ENCODE results near the gene SLC35A2. TPM values are rescaled to one million over a fixed set of nuclear protein-coding genes. Genes with fewer than 3 reads are reported as not detected.
"Not testable (repeated sequence)": the region's sequence is repeated elsewhere in the genome, so short reads cannot be mapped to it uniquely, and the experiment has no call there.

The SLC35A2 gene
- total RNA-seq, 4 donors from 2014 or later: 12.6 to 18.7 (median 18.5) TPM

DNA sequence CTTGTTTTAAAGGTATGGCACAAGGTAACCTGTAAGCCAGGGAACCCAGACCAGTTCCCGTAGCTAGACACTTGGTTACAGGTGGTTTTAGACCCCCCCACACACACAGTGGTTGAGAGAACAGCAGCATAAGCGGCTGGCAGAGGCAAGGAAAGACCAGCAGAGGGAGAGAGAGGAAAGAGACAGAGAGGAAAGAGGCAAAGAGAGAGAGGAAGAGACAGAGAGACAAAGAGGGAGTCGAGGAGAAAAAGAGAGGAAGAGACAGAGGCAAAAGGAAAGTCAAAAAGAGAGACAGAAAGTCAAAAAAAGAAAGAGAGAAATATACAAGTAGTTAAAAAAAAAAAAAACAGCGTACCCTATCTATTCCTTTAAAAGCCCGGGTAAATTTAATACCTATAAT is 56.5 kb downstream of the SLC35A2 start:
- no peaks in the 10 kb centered on the region for H3K9me3 ChIP-seq
- intact Hi-C loops (cut with DNase I; ENCODE audit: low total_unique reads): no loop called here
- H3K36me3 ChIP-seq: no peaks in the 10 kb centered on the region
- in situ Hi-C loops (cut with MboI; ENCODE audit: low sequenced_read_pairs in 4 of 4): no loop called here
- no peak overlapping the region for H3K4me3 ChIP-seq
- no peak for TF ChIP-seq POLR2A (IDR thresholded peaks at IDR 0.05)
- TF ChIP-seq, protein P1, sequence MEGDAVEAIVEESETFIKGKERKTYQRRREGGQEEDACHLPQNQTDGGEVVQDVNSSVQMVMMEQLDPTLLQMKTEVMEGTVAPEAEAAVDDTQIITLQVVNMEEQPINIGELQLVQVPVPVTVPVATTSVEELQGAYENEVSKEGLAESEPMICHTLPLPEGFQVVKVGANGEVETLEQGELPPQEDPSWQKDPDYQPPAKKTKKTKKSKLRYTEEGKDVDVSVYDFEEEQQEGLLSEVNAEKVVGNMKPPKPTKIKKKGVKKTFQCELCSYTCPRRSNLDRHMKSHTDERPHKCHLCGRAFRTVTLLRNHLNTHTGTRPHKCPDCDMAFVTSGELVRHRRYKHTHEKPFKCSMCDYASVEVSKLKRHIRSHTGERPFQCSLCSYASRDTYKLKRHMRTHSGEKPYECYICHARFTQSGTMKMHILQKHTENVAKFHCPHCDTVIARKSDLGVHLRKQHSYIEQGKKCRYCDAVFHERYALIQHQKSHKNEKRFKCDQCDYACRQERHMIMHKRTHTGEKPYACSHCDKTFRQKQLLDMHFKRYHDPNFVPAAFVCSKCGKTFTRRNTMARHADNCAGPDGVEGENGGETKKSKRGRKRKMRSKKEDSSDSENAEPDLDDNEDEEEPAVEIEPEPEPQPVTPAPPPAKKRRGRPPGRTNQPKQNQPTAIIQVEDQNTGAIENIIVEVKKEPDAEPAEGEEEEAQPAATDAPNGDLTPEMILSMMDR (IDR thresholded peaks at IDR 0.05 in 4 of 5, conservative IDR thresholded peaks at IDR 0.05 in 1 of 5): no peak
- no peaks in the 10 kb centered on the region for H3K4me1 ChIP-seq
- peaks cover 0 to 5% (median 0%) of the 10 kb centered on the region in 3 donors for H3K27me3 ChIP-seq
- no peak overlapping the region for H3K27ac ChIP-seq
- ATAC-seq (no peak), DNase-seq (no peak)

DNA sequence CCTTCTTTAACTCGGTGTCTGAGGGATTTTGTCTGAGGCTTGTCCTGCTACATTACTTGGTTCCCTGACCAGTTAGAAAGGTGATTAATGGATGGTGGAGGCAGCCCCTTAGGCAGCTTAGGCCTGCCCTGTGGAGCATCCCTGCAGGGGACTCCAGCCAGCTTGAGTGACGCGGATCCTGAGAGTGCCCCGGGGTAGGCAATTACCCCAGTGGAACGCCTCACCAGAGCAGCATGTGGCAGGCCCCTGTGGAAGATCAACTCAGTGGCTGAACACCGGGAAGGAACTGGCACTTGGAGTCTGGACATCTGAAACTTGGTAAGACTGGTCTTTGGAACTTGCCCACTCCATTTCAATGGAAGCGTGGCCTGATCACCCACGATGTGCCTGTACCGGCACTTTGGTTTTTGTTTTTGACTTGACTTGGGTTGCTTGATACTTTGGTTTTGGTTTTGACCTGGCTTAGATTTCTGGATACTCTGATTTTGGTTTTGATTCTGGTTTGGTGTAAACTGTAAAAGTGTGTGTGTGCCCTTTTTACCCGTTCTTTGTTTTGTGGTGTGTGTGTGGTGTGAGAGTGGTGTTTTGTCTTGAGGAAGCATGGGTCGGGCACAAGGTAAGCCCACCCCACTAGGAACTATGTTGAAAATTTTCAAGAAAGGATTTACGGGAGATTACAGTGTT is 57.2 kb downstream of the SLC35A2 start:
- H3K9me3 ChIP-seq; ATAC-seq; H3K4me1 ChIP-seq; H3K36me3 ChIP-seq; H3K27ac ChIP-seq; intact Hi-C loops (cut with DNase I; ENCODE audit: low total_unique reads); DNase-seq; H3K27me3 ChIP-seq; H3K4me3 ChIP-seq; in situ Hi-C loops (cut with MboI; ENCODE audit: low sequenced_read_pairs in 4 of 4): not testable (repeated sequence)

DNA sequence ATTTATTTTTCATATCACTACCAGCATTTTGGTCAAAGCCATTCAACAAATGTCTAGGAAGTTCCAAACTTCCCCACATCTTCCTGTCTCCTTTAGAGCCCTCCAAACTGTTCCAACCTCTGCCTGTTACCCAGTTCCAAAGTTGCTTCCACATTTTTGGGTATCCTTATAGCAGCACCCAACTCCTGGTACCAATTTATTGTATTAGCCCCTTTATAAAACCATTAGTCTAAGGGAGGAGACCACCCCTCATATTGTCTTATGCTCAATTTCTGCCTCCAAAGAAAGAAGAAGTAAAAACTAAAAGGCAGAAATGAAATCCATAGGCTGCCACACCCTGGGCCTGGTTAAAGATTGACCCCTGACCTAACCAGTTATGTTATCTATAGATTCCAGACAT is 58.0 kb downstream of the SLC35A2 start:
- ATAC-seq; intact Hi-C loops (cut with DNase I; ENCODE audit: low total_unique reads); H3K9me3 ChIP-seq; H3K27me3 ChIP-seq; H3K36me3 ChIP-seq; in situ Hi-C loops (cut with MboI; ENCODE audit: low sequenced_read_pairs in 4 of 4); H3K4me3 ChIP-seq; H3K4me1 ChIP-seq; H3K27ac ChIP-seq; DNase-seq: not testable (repeated sequence)

Other genes starting within 250 kb of the SLC35A2 start
- 1 to 10 TPM; 1.8 to 2.7 (median 2.5) TPM for gene WAS, start 227.8 kb downstream of the SLC35A2 start, total RNA-seq
- gene SUV39H1, start 214.9 kb downstream of the SLC35A2 start, total RNA-seq: 1 to 10 TPM; 1.7 to 6.1 (median 3.3) TPM
- gene GLOD5, start 149.9 kb downstream of the SLC35A2 start, total RNA-seq: not detected
- gene GATA1, start 125.1 kb downstream of the SLC35A2 start, total RNA-seq: not detected
- gene HDAC6, start 109.6 kb downstream of the SLC35A2 start, total RNA-seq: 10 to 100 TPM; 38.2 to 92.2 (median 61.3) TPM
- gene ERAS, start 85.1 kb downstream of the SLC35A2 start, total RNA-seq: not detected
- not detected for gene PCSK1N, start 76.0 kb downstream of the SLC35A2 start, total RNA-seq
- 100 to 1,000 TPM in 1 of 4 donors, 10 to 100 TPM in 3; 53.3 to 103 (median 68.5) TPM for gene TIMM17B, start 13.9 kb downstream of the SLC35A2 start, total RNA-seq
- 10 to 100 TPM; 61.3 to 90.4 (median 67.8) TPM for gene PQBP1, start 13.7 kb downstream of the SLC35A2 start, total RNA-seq
- 1 to 10 TPM; 2.3 to 3.5 (median 2.4) TPM for gene PIM2, start 7.4 kb upstream of the SLC35A2 start, total RNA-seq
- 10 to 100 TPM; 22.2 to 32.2 (median 28.5) TPM for gene OTUD5, start 46.0 kb upstream of the SLC35A2 start, total RNA-seq
- 1 to 10 TPM in 1 of 4 donors, under 1 TPM in 3; 0.09 to 1.2 (median 0.77) TPM for gene KCND1, start 60.2 kb upstream of the SLC35A2 start, total RNA-seq
- gene GRIPAP1, start 90.6 kb upstream of the SLC35A2 start, total RNA-seq: 10 to 100 TPM in 2 of 4 donors, 1 to 10 TPM in 2; 8.6 to 19.3 (median 10.1) TPM
- 10 to 100 TPM; 29.3 to 44.5 (median 34.7) TPM for gene TFE3, start 131.7 kb upstream of the SLC35A2 start, total RNA-seq
- gene CCDC120, start 147.4 kb upstream of the SLC35A2 start, total RNA-seq: under 1 TPM; 0.07 to 0.55 (median 0.40) TPM
- 1 to 10 TPM; 4.5 to 6.6 (median 4.7) TPM for gene PRAF2, start 162.4 kb upstream of the SLC35A2 start, total RNA-seq
- 100 to 1,000 TPM in 3 of 4 donors, 10 to 100 TPM in 1; 98.2 to 125 (median 105) TPM for gene WDR45, start 168.2 kb upstream of the SLC35A2 start, total RNA-seq
- gene GPKOW, start 212.1 kb upstream of the SLC35A2 start, total RNA-seq: 10 to 100 TPM; 35.2 to 41.3 (median 38.9) TPM